SU-DHL-6 (cell line): ENCODE data around the gene TP63.

Source experiments
- H2AFZ ChIP-seq: fragments of 200-600 bp; sonication (generic); 2 replicates; pipeline ENCODE4 v1.6.1; 2014; ENCODE audit warnings: low read depth, mild to moderate bottlenecking, moderate library complexity, mixed read lengths, antibody characterized with exemption, low read length; ENCODE audit not compliant: severe bottlenecking
- H3F3A ChIP-seq: fragments of 200-600 bp; shearing (Covaris generic); 2 replicates; pipeline ENCODE4 v1.6.0; 2016; ENCODE audit warnings: antibody characterized with exemption, mild to moderate bottlenecking; ENCODE audit not compliant: insufficient read depth
- H3K27ac ChIP-seq: fragments of 200-600 bp; sonication (generic); 2 replicates; pipeline ENCODE4 v1.5.1; 2016; ENCODE audit warnings: low read depth, mild to moderate bottlenecking, low read length, moderate library complexity, mixed read lengths
- H3K27me3 ChIP-seq: fragments of 200-600 bp; sonication (generic), shearing (Covaris generic); 2 replicates; pipeline ENCODE4 v1.6.0; 2014; ENCODE audit warnings: mild to moderate bottlenecking, low read length
- H3K36me3 ChIP-seq: fragments of 200-600 bp; sonication (generic); 2 replicates; pipeline ENCODE4 v1.6.1; 2014; ENCODE audit warnings: mild to moderate bottlenecking, low read length, mixed read lengths
- H3K4me2 ChIP-seq: fragments of 300-600, 200-600 bp; shearing (Covaris generic), sonication (generic); 2 replicates; pipeline ENCODE4 v1.6.0; 2014; ENCODE audit warnings: low read length, low read depth, mild to moderate bottlenecking; ENCODE audit not compliant: poor library complexity, severe bottlenecking
- H3K4me3 ChIP-seq: fragments of 200-600 bp; sonication (generic); 2 replicates; pipeline ENCODE4 v1.5.1; 2014; ENCODE audit warnings: antibody characterized with exemption, low read length, mild to moderate bottlenecking, mixed read lengths; ENCODE audit not compliant: insufficient read depth, poor library complexity, severe bottlenecking
- H3K79me2 ChIP-seq: fragments of 200-600 bp; sonication (generic); 2 replicates; pipeline ENCODE4 v1.6.1; 2014; ENCODE audit warnings: mild to moderate bottlenecking, low read length, moderate library complexity; ENCODE audit not compliant: insufficient read depth
- H3K9ac ChIP-seq: fragments of 200-600 bp; sonication (generic); 2 replicates; pipeline ENCODE4 v1.7.0; 2014; ENCODE audit warnings: mild to moderate bottlenecking, low read length
- H3K9me2 ChIP-seq: fragments of 200-600 bp; sonication (generic); replicated peaks from 2 replicates; pipeline ENCODE4 v1.6.1; 2014; ENCODE audit warnings: low read length; ENCODE audit not compliant: insufficient read depth
- H3K9me3 ChIP-seq: fragments of 200-600 bp; sonication (generic); 2 replicates; pipeline ENCODE4 v1.6.1; 2014; ENCODE audit warnings: low read length, mixed read lengths; ENCODE audit not compliant: insufficient read depth
- H4K20me1 ChIP-seq: fragments of 200-600 bp; sonication (generic); 2 replicates; pipeline ENCODE4 v1.6.1; 2014; ENCODE audit warnings: low read depth, mild to moderate bottlenecking, antibody characterized with exemption, low read length, moderate library complexity, mixed read lengths
- EZH2phosphoT487 ChIP-seq: fragments of 200-600 bp; sonication (generic), shearing (Covaris generic); conservative IDR thresholded peaks from 2 replicates; pipeline ENCODE4 v1.6.1; 2018; ENCODE audit warnings: mild to moderate bottlenecking, antibody characterized with exemption, low read length, moderate library complexity, mixed read lengths
- TF ChIP-seq, protein P1 (sequence below): fragments of 200-600 bp; sonication (generic); IDR thresholded peaks from one replicate; pipeline ENCODE4 v1.5.1; 2017; ENCODE audit warnings: antibody characterized with exemption, mild to moderate bottlenecking, low read length, moderate library complexity; ENCODE audit not compliant: insufficient read depth, poor library complexity, severe bottlenecking

Gene TP63

DNA sequence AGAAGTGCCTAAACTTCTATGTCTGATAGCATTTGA, at the start of gene TP63:
Gene TP63 (plus strand): TSS at position 17 of the 36 bp plus-strand sequence. CDS start 127 bp downstream, outside the sequence.
- H3K4me3 ChIP-seq, result peak within 1 kb of the TSS; percentile 44
- H3K9ac ChIP-seq, result peak within 1 kb of the TSS; percentile 24
- no peaks in the 10 kb centered on the region for H3K27me3 ChIP-seq
- peaks cover 13% of the 10 kb centered on the region; the same call in 1 of the 2 replicates for H3K79me2 ChIP-seq
- H2AFZ ChIP-seq, result peak within 1 kb of the TSS; percentile 52
- TF ChIP-seq, protein P1, sequence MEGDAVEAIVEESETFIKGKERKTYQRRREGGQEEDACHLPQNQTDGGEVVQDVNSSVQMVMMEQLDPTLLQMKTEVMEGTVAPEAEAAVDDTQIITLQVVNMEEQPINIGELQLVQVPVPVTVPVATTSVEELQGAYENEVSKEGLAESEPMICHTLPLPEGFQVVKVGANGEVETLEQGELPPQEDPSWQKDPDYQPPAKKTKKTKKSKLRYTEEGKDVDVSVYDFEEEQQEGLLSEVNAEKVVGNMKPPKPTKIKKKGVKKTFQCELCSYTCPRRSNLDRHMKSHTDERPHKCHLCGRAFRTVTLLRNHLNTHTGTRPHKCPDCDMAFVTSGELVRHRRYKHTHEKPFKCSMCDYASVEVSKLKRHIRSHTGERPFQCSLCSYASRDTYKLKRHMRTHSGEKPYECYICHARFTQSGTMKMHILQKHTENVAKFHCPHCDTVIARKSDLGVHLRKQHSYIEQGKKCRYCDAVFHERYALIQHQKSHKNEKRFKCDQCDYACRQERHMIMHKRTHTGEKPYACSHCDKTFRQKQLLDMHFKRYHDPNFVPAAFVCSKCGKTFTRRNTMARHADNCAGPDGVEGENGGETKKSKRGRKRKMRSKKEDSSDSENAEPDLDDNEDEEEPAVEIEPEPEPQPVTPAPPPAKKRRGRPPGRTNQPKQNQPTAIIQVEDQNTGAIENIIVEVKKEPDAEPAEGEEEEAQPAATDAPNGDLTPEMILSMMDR, result no peak
- no peak for TF ChIP-seq EZH2phosphoT487
- H3K27ac ChIP-seq, result peak within 1 kb of the TSS; percentile 70
- H3K9me3 ChIP-seq, result no peaks in the 10 kb centered on the region
- peak within 1 kb of the TSS; percentile 58 for H3K4me2 ChIP-seq
- H3F3A ChIP-seq, result no peaks in the 10 kb centered on the region
- H3K36me3 ChIP-seq, result no peaks in the 10 kb centered on the region
- H4K20me1 ChIP-seq, result no peaks in the 10 kb centered on the region
- H3K9me2 ChIP-seq, result no peaks in the 10 kb centered on the region

DNA sequence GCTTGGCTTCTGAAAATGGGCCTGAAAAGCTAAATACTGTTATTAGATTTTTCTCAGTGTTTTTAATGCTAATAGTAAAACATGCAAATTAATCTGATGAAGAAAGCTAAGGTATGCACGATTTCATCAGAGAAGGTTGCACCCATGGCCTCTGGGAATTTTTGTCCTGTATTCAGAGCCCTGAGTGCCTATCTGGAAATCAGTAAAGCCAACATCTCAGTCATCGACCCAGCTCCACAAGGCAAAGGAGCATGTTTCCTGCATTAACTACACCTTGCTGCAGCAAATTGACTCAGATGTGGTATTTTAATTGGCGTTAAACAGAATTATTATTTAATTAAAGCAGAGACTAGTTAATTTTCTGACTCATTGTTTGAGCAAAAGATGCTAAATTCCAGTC, 49.0 kb upstream of the TP63 start:
- H3K27ac ChIP-seq, result no peak overlapping the region
- no peaks in the 10 kb centered on the region for H3K9me3 ChIP-seq
- H3F3A ChIP-seq, result no peaks in the 10 kb centered on the region
- H3K79me2 ChIP-seq, result no peaks in the 10 kb centered on the region
- H3K9ac ChIP-seq, result no peak overlapping the region
- H3K27me3 ChIP-seq, result no peaks in the 10 kb centered on the region; the same call in 1 of the 2 replicates
- no peak for TF ChIP-seq EZH2phosphoT487
- TF ChIP-seq, protein P1, result no peak
- H4K20me1 ChIP-seq, result no peaks in the 10 kb centered on the region
- no peaks in the 10 kb centered on the region for H3K9me2 ChIP-seq
- no peak overlapping the region for H2AFZ ChIP-seq
- no peaks in the 10 kb centered on the region for H3K36me3 ChIP-seq
- H3K4me3 ChIP-seq, result no peak overlapping the region
- H3K4me2 ChIP-seq, result no peak overlapping the region

DNA sequence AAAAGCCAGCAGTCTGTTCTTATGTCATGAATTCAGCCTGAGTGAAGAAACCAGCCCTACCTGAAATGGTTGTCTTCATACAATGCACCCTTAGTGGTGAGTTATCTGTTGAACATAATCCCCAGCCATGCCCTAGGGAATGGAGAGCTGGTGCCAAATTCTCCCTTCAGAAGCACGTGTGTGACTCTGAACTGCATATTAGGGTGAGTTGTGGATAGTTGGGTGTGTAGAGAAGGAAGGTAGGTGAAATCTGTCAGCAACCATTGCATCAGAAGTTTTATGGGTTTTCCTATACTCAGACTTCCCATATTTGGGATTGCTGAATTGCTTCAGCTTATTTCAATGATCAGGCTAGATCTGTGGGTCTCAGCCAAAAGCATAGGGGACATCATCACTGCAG, 46.5 kb upstream of the TP63 start:
- no peak overlapping the region for H2AFZ ChIP-seq
- no peaks in the 10 kb centered on the region; the same call in 1 of the 2 replicates for H3K27me3 ChIP-seq

More for the DNA sequence above, 46.5 kb upstream of the TP63 start:
- no peaks in the 10 kb centered on the region for H3K9me2 ChIP-seq
- no peaks in the 10 kb centered on the region for H3K36me3 ChIP-seq
- H3K27ac ChIP-seq, result no peak overlapping the region
- no peaks in the 10 kb centered on the region for H3F3A ChIP-seq
- no peak overlapping the region for H3K4me2 ChIP-seq
- H3K9ac ChIP-seq, result no peak overlapping the region
- no peaks in the 10 kb centered on the region for H3K9me3 ChIP-seq
- no peak overlapping the region for H3K4me3 ChIP-seq
- TF ChIP-seq, protein P1, result no peak
- no peak for TF ChIP-seq EZH2phosphoT487
- no peaks in the 10 kb centered on the region for H4K20me1 ChIP-seq
- no peaks in the 10 kb centered on the region for H3K79me2 ChIP-seq
